Measurements from ENCODE around the gene RPA3.

Gene RPA3

GRCh38 chr7:7718492-7718891 lies at the start of gene RPA3:
TSS of gene RPA3 (minus strand) at chr7:7718607. CDS start at chr7:7640418, 78,189 bp downstream.
- DNase-seq, result no peak

DNA sequence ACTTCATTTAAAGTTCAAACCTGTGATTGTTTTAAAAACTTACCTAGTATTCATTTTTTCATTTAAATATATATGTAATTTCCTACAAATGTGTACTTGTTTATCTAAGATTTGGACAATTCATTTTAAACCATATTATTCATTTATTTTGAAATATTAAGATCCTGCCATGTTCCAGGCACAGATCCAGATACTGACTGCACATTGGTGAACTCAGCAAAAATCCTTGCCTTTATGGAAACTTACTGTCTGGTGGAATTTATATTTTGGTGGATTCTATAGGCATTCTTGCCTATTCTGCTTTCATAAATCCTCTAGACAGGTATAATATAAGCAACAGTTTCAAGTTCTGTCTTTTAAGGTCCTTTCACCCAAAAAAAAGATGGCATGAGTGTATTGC lies 48.3 kb upstream of the RPA3 start:
- DNase-seq, result no peak

GRCh38 chr7:7765422-7765821 lies 47.0 kb upstream of the RPA3 start:
- no peak for DNase-seq

DNA sequence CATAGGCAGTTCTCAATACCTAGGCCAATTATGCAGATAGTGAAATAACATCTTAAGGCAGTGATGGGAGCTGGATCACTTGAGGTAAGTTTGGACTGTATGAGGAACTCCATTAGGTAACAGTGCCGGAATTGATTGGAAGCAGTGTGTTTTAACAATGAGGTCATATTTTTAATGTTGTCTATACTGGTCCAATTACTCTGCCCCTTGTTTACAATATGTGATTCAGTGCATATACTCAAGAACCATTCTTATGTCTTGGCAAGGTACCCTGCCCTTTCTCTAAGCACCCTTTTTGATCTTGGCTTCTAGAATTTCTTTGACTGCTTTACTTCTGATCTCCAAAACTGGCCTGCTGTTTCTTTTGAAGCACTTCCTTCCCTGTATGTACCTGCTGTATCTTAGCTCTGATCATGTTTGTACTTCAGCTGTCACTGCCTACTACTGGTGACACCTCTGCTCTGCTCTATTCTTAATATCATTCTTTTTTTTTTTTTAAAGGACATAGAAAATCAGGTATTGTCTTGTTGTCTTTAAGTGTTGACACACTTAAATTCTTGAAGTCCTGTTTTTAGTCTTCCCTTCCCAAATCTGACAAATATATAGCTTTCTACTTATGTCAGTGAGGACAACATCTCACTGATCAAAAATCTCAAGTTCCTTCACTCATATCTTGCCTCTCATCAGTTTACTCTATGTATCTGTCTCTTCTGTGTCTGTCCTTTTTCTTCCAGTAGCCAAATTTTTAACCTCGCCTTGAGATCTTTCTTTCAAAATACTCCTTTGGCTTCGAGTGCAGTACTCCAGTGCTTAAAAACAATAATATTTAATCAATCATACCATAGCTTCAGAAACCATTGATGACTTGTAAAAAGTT lies 46.4 kb upstream of the RPA3 start:
- no peak for DNase-seq

GRCh38 chr7:7761974-7762779 lies 43.8 kb upstream of the RPA3 start:
- DNase-seq, result no peak

DNA sequence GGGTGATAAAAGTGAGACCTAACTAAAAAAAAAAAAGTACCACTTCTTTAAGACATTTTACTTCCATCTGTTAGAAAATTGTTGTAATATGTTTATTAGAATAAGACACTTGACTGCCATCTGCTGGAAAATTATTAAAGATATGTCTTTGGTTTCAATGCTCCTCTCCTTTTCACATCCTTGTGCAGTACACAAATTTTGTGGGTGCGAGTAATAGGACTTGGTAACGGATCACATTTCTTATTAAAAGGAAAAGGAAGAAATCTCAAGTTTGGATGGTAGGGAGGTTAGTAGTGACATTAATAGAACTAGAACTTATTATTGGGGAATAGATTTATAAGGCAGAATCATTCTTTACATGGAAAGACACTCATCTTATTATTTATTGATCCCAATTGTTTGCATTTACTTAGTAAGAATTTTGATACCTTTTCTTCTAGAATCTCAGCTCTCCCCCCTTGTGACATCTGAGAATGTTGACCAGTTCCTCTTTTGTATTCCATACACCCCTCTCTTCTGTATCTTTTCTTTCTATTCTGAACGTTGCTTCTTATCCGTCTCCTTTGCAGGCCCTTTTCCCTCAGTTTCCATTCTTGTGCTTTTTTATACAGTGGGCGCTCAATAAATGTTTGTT lies 43.0 kb upstream of the RPA3 start:
- DNase-seq, result no peak

- DNase-seq, result no peak
Measured at GRCh38 chr7:7757576-7757975, 39.2 kb upstream of the RPA3 start.

GRCh38 chr7:7756577-7756976 lies 38.2 kb upstream of the RPA3 start:
- no peak for DNase-seq

GRCh38 chr7:7751243-7752092 lies 33.1 kb upstream of the RPA3 start:
- DNase-seq, result no peak

GRCh38 chr7:7750571-7751242 lies 32.3 kb upstream of the RPA3 start:
- no peak for DNase-seq

DNA sequence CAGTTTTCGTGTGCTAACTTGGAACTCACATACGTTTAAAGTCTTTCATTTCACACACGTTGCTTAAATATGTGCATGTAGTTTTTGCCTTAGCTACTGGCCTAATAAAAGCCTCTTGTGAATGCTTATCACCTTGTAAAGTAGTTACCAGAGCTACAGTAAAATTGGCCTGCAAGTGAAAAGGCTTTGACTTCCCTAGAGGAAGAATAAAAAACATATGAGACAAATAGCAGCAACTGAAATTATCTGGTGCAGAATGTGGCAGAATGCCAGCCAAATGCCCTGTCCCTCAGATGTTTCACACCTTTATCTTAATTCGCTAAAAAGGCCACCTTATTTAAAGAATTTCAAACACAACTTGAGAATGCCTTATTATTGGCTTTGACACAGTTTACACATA lies 28.1 kb upstream of the RPA3 start:
- DNase-seq, result no peak

DNA sequence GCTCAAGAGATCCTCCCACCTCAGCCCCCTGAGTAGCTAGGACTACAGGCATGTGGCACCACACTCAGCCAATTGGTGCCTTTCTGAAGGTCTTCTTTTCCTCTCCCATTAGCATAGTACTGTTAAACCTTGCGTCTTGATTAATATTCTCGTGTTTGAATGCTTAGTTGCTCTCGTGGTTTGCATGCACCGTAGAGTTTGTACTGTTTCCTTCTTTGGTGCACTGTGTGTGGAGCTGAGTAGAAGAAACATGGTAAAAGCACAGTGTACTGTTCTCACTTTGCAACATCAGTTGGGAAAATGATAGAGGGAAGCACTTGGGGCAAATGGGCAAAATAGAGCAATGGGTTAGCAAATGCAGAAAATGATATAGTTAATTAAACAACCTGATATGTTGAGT lies 27.6 kb upstream of the RPA3 start:
- no peak for DNase-seq

DNA sequence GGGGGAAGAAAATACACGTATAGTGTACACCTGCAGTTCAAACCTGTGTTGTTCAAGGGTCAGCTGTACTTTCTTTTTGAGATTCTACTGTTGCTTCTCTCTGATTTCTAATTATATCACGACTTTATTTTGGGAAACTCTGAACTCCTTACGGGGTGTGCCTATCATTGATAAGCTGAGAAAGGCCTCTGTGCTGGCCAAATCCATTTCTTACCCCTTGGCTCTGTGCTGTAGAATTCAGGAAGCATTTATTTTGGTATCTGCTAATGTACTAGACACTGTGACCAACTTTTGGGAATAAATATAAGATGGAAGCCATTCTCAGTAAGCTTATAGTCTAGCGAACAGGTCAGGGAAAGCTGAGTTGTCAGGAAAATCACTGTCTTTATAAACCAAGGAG lies 26.9 kb upstream of the RPA3 start:
- no peak for DNase-seq

GRCh38 chr7:7742223-7742622 lies 23.8 kb upstream of the RPA3 start:
- no peak for DNase-seq

- DNase-seq, result no peak
Measured at GRCh38 chr7:7740037-7740355, 21.6 kb upstream of the RPA3 start.

- no peak for DNase-seq
Measured at GRCh38 chr7:7739204-7740036, 21.0 kb upstream of the RPA3 start.

DNA sequence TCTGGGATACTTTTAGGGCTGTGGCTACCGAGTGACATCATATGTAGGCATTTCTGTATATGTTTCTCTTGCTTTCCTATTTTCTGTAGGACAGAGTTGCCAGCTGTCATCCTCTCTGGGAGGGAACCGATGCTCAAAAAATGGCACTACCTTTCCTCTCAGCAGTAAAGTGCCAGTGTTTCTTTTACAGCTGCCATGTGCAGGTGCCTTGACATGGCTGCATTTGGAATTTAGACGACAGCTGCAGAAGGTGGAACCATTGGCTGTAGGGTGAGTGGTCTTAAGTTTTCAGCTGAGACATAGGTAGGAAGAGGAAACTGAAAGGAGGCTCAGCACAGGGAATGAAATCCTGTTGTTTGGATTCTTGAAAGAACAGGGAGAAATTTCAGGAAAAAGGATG lies 20.2 kb upstream of the RPA3 start:
- DNase-seq, result no peak

- DNase-seq, result no peak
Measured at GRCh38 chr7:7738177-7738576, 19.8 kb upstream of the RPA3 start.

- no peak for DNase-seq
Measured at GRCh38 chr7:7737674-7738073, 19.3 kb upstream of the RPA3 start.

DNA sequence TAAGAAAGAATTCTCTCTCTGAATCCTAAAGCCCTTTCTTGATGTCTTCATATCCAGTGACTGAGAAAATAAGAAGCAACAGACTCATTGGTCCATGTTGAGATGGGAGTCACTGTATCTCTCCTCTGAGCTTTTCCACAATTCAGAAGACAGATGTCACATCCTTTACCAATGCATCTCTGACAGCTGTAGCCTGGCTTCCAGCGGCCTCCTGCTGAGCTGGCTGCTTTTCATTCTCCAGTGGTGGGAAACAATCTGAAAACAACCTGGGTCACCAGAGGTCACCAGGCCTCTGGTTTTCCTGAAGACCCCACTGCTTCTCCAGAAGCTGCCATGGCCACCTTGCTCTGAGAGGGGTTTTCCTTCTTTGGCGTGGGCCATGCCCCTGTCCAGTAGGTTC lies 18.3 kb upstream of the RPA3 start:
- DNase-seq, result no peak

DNA sequence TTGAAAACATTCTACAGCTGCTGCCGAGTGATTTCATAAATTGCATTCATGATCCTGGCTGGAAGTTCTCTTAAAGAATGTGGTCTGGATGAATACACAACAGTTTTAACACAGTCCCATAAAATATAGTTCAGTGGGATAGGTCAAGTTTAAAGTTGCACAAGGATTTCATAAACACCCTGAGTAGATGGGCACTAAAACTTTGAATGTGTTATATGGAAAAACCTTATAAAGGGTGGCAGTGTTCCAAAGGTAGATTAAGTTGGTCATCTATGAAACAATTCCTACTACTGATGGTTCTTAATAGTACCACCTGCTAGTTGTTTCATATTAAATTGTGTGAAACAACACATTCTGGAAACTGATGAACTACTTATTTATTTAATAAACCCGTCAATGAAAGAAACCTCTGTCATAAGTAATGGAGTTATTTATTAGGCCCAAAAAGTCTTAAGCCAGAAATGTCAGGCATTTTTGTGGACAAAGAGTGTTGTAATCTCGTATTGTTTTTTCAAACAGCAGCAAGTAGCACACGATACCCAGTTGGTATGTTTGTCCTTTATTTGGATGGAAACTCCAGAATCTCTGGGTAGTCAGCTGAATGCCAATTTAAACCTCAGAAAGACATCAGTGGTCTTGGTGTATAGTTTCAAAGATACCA lies 14.3 kb upstream of the RPA3 start:
- no peak for DNase-seq
